RPMI8226 (cell line): Measurements from ENCODE around the gene H6PD.

Experiments used
- DNase-seq: peaks from one replicate; pipeline ENCODE4 v3.0.0-alpha.2; 2015

H6PD gene

DNA sequence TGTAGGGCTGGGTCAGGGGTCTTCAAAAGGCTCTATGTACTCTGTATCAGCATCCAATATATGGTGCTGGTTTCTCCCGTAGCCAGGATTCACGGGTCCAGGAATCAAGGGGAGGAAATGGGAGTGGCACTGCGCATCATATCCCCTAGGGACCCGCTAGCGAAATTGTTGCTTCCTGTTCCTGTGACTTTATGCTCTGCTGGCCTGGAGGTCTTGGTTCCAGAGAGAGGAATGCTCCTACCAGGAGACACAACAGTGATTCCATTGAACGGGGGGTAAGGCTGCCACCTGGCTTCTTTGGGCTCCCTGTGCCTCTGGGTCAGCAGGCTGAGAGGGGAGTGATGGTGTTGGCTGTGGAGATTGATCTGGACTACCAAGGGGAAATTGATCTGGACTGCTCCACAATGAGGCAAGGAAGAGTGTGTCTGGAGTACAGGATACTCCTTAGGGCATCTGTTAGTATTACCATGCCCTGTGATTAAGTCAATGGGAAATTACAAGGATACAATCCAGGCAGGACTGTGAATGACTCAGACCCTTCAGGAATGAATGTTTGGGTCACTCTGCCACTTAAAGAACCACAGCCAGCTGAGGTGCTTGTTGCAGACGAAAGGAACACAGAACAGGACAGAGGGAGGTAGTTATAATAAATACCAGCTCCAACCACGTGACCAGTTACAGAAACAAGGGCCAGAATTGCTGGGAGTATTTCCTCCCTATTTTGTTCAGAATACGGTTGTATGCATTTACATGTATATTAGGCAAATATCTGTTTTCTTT lies 68.4 kb downstream of the H6PD start:
- DNase-seq, result no peak

DNA sequence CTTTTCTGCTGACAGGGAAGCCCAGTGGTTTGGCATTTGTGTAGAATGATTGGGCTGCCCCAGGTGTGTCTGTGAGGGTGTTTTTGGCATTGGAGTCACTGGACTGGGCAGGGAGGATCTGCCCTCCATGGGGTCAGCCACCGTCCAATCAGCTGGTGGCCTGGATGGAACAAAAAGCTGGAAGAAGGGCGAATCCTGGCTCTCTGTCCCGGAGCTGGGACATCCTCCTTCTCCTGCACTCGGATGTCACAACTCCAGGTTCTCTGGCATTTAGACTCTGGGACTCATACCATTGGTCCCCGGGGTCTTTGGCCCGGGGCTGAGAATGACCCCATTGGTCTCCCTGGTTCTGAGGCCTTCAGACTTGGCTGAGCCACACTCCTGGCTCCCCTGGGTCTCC lies 69.3 kb downstream of the H6PD start:
- no peak for DNase-seq

DNA sequence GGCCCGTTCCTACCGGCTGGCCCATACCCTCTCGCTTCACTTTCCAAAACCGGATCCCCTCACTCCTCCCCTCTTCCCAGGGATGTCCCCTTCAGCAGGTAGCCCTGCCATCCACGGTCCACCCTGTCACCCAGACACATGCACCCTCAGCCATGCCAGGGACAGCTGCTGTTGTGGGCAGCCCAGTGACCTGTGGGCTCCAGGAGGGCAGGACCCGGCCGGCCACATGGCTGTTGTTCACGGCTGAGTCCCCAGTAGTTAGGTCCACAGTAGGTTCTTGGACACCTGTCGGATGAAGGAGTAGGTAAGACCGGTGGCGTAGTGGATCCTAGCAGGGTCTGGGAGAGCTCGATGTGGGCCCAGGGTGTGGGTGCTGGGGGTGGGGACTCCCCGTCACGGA lies 70.6 kb downstream of the H6PD start:
- DNase-seq, result no peak

DNA sequence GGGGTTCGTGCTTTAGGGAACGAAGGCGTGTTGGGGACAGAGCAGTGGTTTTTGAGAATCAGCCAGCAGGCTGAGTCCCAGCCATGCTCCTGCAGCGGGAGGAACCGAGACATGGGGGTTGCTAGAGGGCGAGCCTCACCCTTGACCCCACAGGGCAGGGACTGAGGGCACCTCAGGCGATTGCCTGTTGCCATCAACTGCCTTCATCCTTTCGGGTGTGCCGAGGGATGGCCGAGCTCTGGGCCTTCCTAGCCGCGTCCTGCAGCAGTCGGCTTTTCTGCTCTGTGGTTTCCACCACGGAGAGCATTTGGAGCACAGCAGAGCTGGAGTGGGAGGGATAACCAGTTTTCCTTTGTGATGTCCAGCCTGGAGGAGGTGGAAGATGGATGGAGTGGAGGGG lies 71.4 kb downstream of the H6PD start:
- DNase-seq, result no peak

DNA sequence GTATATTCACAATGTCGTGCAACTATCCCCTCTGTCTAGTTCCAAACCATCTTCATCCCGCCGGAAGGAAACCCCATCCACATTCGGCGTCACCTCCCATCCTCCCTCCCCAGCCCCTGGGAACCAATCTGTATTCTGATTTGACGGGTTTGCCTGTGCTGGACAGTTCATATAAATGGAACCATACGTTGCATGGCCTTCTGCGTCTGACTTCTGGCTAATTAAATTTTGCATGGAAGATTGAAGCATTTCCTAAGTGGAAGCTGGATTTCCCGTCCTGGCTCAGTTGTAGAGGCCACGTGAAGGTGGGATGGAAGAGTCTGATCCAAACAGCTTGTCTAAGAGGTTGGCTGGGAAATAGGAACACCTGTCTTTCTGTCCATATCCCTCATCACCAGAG lies 72.7 kb downstream of the H6PD start:
- no peak for DNase-seq

DNA sequence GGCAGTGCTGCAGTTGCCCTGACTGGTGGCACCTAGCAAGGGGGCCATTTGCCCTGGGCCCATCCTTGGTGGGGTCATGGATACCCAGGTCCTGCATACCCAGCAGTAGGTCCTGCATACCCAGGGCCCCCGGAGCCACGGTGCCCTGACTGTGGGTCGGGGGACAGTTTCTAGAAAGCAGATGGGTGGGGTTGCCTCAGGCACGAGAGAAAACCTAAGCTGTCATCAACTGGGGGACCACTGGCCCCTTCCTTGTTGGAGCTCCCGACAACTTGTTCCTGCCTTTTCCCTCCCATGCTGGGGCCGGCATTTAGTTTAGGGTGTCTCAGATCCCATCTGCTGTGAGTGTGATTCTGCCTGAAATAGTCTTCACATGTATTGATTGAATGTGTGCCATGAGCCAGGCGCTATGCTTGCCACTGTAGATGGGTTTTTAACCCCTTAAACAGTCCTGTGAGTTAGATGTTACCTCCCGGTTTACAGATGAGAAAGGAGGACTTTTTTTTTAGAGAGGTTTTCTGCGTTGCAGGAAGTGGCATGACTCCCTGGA lies 73.7 kb downstream of the H6PD start:
- no peak for DNase-seq

DNA sequence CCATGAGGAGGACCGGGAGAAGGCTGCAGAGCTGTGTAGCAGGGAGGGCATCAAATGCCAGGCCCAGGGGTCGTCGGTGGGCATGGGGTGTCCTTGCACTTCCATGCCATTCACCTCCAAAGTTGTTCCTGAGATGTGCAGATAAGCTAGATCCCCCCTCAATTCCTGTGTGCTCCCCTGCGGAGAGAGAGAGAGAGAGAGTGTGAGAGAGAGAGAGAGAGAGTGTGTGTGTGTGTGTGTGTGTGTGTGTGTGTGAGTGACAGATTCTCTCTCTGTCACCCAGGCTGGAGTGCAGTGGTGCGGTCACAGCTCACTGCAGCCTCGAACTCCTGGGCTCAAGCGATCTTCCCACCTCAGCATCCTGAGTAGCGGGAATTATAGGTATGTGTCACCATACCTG lies 74.5 kb downstream of the H6PD start:
- DNase-seq, result no peak

DNA sequence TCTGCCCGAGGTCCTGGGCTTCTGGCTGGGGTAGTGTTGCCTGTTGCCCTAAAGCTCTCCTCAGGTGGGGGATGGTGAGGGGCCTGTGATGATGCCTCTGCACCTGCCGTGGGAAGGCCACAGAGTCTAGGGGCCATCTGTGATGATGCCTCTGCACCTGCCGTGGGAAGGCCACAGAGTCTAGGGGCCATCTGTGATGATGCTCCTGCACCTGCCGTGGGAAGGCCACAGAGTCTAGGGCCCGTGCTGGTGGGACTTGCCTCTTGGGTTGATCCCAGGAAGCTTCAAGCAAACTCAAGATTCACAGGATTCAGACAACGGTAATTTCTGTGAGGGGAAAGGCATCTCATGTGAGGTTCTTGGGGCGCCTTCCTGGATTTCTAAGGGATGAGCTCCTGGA lies 75.4 kb downstream of the H6PD start:
- no peak for DNase-seq

DNA sequence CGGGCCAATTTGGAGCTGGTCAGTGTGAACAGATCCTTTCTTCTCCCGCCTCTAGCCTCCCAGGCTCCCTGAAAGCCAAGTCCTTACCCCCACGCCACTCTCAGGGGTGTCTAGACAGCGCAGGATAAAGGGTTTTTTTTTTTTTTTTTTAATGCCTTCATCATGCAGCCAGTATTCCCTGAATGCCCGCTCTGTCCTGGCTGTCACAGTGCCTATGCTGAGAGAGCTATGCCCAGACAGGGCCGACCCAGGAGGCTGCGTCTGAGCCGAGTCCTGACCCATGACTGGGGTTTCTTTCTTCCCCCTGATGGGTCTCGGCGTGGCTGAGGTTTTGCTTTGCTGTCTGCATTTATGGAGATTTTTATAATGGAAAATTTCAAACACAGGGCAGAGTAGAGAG lies 76.5 kb downstream of the H6PD start:
- no peak for DNase-seq

DNA sequence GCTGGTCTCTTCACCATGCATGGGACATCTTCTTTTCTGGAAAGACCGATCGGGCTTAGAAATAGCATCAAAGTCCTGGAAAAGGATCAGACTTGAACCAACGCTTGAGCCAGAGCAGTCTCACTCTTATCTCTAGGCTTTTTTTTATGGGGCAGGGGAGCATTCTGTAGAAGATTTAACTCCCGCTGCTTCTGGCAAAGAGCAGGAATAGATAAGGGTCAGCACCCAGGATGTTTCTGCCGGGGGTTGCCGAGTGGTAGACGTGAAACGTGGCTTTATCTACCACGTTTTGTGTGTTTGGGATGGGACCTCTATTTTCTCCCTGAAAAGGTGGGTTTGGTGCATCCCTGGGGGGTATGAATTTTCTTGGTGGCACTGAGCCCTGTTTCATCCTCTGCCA lies 76.9 kb downstream of the H6PD start:
- no peak for DNase-seq

DNA sequence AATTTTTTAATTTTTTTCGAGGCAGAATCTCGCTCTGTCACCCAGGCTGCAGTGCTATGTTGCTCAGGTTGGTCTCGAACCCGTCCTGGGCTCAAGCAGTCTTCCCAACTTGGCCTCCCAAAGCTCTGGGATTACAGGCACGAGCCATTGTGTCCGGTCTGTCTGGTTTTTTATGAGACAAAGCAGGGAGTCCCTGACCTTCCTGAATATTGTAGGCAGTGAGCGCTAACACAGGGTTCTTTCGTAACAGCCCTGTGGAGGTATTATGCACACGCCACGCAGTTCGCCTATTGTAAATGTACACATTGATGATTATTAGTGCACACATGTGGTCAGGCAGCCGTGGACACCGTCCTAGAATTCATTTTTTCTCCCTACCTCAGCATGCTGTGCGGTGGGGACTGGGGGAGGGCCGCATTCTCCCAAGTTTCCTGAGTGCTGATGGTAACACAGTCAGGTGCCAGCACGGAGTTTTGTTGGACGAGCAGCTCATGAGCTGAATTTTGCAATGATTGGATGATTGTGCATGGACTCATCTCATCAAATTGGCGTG lies 77.7 kb downstream of the H6PD start:
- DNase-seq, result no peak

DNA sequence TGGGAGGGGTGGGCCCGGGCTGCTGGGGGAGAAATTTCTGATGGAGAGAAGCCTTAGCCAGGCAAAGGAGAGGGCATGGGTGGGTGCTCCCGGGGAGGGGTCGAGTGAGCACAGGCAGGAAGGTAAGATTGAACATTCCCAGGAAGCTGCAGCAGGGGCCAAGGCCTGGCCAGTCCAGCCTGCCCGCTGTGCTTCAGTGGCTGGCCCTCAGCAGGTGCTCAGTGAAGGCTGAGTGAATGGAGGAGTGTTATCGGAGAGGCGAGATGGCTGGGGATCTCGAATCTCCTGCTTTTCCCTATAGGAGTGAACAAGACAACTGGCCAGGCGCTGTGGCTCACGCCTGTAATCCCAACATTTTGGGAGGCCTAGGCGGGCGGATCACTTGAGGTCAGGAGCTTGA lies 79.0 kb downstream of the H6PD start:
- no peak for DNase-seq

DNA sequence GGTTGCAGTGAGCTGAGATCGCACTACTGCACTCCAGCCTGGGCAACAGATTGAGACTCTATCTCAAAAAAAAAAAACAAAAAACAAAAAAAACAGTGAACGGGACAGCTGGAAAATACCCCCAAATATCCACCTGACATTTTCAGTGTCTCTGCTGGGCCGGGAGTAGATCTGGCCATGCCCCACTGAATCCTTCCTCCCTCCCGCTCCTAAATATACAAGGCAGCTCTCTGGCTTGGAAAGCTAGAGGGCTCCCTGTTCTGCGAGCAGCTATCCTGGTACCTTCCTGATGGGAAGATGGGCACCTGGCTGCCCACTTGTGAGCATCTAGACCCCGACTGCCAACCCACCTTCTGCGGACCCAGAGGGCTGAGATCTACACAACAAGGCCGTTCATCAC lies 79.5 kb downstream of the H6PD start:
- DNase-seq, result no peak

DNA sequence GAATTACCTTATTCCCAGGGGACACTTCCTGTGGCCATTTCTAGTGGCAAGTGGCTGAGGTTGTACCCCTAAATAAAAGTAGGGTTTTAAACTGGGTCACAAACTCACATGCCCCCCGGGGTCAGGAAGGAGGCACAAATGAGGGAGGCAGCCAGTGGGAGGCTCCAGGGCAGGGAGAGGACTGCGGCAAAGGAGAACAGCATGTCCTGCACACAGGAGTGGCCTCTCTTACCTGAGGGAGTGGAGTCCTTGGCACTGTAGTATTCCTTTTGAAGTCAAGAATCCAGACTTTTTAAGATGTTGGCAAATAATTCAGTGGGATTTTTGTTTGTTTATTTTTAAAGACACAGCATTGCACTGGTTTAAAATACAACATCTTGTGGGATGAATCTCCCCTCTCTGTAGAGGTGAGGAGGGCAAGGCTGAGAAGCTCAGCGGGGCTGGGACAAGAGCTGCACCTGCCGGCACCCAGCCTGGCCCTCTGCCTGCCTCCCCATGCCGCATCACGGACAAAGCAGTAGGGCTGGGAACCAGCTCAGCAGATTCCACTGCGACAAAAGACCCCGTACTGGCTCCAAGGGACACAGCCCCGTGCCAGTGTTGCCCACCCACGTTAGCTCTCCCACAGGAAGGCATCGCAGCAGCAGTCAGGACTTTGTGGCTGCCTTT lies 80.3 kb downstream of the H6PD start:
- peak; percentile 65 for DNase-seq

DNA sequence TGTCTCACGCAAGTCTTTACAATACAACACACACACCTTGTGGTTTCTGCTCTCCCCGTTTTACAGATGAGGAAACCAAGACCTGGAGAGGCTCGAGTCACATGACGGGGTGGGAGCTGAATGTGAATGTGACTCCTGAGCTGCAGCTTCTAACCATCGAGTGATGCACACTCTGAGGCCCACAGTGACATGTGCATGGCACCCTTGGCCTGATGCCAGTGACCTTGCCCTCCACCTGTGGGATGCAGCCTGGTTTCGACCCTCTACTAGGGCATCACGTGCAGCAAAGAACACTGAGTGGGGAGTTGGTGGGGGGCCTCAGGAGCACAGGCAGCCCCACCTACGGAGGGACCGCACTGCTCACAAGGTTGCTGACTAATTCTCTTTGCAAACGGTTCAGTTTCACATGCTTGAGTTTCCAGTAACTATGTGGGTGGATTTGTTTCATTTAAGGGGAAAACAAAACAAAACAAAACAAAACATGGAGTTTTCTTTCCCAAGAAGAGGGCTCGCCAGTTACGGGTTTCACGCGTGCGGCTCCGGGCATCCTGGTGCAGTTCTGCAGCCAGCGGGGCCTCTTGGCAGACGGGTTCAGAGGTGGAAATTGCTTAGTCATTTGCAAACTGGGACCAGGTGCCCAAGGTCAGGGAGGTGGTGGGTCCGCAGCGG lies 81.0 kb downstream of the H6PD start:
- peak; percentile 89 for DNase-seq

DNA sequence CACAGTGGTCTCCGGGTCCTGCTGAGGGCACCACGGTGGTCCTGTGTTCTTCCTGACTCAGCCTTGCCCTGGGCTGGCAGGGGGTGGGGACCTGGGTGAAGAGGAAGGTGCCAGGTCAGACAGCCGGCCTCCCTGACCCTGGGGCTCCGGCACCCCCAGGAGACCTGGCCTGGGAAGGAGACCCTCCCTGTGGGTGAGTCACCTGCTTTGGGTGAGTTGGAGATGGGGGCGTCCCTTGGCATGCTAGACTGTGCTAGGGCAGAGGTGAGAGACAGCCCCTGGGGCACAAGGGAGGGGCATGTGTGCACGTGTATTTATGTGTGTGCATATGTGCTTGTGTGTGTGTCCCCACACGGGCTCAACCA lies 81.5 kb downstream of the H6PD start:
- peak; percentile 53 for DNase-seq

DNA sequence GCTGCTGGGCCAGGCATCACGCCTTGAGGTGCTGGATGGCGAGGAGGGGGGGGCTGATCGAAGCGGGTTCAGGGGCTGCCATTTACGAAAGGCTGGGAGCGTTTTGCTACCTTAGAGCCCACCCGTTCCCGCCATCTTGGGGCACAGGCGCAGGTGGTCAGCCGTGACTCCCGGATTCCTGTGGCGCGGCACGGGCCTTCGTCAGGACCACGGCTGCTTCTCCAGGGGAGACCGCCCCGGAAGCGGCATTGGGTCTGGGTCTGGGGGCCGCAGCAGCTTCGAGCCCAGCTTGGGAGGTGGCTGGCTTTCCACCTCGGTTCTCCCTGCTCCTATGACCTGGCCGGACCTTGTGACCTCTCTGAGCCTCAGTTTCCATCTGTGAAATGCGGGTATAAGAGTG lies 81.9 kb downstream of the H6PD start:
- DNase-seq, result no peak

DNA sequence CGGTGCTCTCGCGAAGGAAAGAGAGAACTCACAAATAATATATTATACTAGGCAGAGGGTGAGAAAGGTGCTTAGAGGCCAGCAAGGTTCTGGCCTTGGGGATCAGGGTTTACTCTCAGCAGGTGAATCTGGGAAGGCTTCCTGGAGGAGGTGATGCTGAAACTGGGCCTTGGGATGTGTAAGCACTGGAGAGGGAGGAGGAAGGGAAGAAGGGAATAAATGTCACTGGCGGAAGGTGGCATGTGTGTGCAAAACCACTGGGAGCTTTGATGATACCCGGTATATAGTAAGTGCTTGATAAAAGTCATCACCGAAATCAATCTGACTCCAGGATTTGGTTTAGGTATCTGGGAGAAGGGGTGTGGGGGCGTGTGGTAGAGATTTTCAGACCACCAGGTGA lies 82.5 kb downstream of the H6PD start:
- DNase-seq, result no peak

DNA sequence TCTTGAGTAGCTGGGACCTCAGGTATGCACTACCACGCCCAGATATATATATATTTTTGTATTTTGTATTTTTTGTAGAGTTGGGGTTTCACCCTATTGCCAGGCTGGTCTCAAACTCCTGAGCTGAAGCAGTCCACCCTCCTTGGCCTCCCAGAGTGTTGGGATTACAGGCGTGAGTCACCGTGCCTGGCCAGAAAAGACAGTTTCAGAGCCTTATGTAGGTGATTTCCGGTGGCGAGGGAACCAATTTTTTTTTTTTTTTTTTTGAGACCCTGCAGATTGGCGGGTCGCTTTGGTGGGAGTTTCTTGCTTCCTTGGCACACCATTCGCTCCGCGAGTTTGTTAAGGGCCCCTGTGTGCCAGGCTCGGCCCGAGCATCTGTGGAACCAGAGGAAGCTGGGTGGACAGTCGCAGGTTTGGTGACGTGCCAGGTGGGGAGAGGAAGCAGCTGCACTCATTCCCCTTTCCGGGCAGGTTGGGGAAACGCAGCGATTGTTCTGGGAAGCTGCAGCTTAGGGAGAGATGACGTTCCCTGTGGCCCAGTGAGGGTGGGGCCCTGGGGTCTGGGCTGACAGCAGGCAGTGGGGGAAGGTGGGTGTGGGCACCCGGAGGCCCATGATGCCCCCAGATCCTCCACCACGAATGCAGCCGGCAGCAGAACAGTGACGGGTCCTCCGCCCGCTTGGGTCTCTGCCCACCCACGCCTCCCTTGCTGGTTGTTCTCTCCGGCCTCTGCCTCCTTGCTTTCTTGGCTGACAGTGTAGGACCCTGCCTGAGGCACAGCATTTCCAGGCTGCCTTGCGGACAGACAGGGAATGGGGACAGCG lies 83.2 kb downstream of the H6PD start:
- DNase-seq, result no peak

DNA sequence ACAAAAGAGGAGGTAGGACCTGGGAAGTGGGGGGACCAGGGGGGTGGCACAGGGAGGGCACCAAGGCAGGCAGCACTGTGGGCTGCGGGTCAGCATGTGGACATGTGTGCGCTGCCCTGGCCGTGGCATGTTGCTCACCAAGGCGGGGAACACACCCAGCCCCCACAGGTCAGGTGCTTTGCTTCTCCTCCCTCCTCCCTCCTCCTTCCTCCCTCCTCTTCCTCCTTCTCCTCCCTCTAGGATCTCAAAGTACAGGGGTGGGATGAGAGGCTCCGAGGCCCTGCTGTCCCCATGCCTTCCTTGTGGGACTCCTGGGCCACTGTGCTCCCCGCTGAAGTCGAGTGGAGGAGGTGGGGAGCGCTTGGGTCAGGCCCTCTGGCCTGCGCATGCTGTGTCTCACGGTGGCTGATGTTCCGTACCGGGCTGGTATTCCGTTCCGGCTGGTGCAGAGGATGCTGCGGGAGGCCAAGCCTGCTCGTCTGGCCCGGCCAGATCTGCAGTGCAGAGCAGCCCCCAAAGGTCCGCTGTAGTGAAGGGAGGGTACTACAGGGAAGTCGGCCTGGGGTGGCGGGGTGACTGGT lies 84.7 kb downstream of the H6PD start:
- no peak for DNase-seq

DNA sequence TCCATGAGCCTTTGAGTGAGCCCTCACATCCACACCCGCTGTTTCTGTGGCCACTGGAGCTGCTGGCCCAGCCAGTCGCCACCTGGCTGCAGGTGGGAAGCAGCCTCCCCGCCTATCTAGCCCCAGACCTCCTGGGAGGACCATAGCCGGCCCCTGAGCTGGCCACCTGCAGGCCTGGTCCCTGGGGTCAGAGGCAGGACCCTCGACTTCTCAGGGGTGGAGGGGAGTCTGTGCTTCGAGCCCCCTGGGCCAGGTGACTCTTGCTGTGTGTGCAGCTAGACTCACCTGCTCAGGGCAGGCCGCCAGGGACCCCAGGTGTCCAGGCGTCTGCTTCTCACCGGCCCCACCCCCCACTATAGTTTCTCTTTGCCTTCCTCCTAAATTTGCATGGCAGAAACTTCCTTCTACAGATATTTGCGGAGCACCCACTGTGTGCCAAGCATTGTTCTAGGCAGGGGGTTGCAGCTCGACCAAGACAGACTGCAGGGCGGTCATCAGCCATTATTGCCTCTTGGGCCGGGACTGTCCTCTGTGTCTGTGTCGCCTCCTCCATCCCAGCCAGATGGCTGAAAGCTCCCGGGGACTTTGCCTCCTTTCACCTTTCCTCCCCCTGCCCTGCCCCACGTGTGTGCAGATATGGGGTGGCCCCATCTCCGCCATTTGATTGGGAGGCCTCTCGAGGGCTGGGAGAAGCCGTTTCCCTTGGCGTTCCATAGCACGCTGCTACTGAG lies 85.4 kb downstream of the H6PD start:
- DNase-seq, result peak; percentile 27
